CD4-positive, alpha-beta T cell treated with Interleukin-17A for 4 hours (primary cell): ENCODE measurements around the gene TFR2.

ENCODE experiments used
- DNase-seq: peaks from one replicate; pipeline ENCODE4 v3.0.0-alpha.2; 2020; ENCODE audit warnings: mixed read lengths

TFR2 gene

DNA sequence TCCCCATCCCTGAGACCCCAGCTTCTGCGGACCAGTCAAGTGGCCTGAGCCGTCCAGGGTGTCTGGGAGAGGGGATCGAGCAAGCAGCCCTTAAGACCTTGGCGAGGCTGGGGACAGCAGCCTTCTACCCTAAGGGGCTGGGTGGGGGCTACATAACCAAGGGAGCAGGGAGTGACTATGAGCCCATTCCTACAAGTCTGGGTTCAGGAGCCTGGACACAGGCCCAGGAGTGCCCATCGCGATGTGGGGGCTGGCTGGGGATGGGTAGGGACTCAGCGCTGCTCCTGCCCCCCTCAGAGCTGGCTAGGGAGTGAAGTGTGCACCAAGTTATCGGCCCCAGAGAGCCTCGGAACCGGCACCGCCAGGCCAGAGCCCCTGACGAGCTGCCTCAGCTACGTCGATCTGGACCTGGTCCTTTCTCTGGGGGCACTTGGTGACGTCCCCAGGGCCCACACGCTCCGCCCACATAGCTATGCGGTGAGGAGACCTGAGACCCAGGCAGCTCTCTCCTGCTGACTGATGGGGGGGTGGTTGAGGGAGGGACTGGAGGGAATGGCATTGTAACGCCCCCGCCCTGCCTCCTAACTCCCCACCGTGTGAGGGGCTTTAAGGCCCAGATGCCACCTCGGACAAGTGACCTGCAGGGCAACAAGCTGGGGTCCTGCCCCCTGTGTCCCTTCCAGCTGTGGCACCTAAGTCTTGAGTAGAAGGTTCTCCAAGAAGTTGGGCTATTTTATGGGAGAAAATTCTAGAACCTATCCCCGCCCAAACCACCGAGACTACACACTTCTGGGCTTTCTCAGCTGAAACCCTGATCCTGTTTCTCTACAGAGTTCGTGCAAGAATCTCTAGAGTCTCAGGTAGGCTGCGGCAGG lies 70.2 kb downstream of the TFR2 start:
- no peak for DNase-seq
